CD14-positive monocyte (primary cell): ENCODE data around the gene PRKAR1B. TPM values are rescaled to one million over a fixed set of nuclear protein-coding genes. Genes with fewer than 3 reads are reported as not detected.

ENCODE experiments used
- DNase-seq, 3 donors: peaks; one replicate each; pipeline ENCODE4 v3.0.0-alpha.2; 2011 to 2022
- H2AFZ ChIP-seq: 2 replicates; pipeline ENCODE4 v1.6.0; 2012; ENCODE audit warnings: mild to moderate bottlenecking, low read depth, low read length, inconsistent platforms; ENCODE audit not compliant: insufficient read depth, poor library complexity, severe bottlenecking
- H3K27ac ChIP-seq, 2 donors: 1 replicate in 1 of 2; 2 replicates in 1 of 2; pipeline ENCODE4 v1.5.1; 2012 to 2013; ENCODE audit warnings: low read length in 2 of 2, control low read depth in 1 of 2, inconsistent platforms in 1 of 2, low read depth in 1 of 2, mild to moderate bottlenecking in 1 of 2
- H3K27me3 ChIP-seq, 2 donors: one replicate each; pipeline versions ENCODE4 v1.6.0 to v1.6.1; 2011 to 2013; ENCODE audit warnings: low read length in 2 of 2; ENCODE audit not compliant: control insufficient read depth in 2 of 2, insufficient read depth in 2 of 2
- H3K36me3 ChIP-seq, 2 donors: replicated peaks in 1 of 2; 1 replicate in 1 of 2; 2 replicates in 1 of 2; pipeline versions ENCODE4 v1.5.1 to v1.6.1; 2012 to 2013; ENCODE audit warnings: low read length in 2 of 2, control low read depth in 1 of 2, inconsistent platforms in 1 of 2, mild to moderate bottlenecking in 1 of 2; ENCODE audit not compliant: insufficient read depth in 2 of 2, control insufficient read depth in 1 of 2
- H3K4me1 ChIP-seq, 2 donors: 1 replicate in 1 of 2; 2 replicates in 1 of 2; pipeline versions ENCODE4 v1.5.1 to v1.6.1; 2012 to 2013; ENCODE audit warnings: low read length in 2 of 2, control low read depth in 1 of 2, inconsistent platforms in 1 of 2, mild to moderate bottlenecking in 1 of 2, moderate library complexity in 1 of 2; ENCODE audit not compliant: insufficient read depth in 2 of 2, control insufficient read depth in 1 of 2
- H3K4me2 ChIP-seq: replicated peaks from 2 replicates; pipeline ENCODE3; 2012; ENCODE audit warnings: low read length, moderate library complexity, mild to moderate bottlenecking; ENCODE audit not compliant: poor library complexity, severe bottlenecking; ENCODE audit errors: extremely low read depth
- H3K4me3 ChIP-seq, 3 experiments: fragments of 200-600 bp in 1 of 3; sonication (generic) in 1 of 3; replicated peaks in 1 of 3; 1 replicate in 2 of 3; 2 replicates in 1 of 3; pipeline ENCODE4 v1.5.1; 2011 to 2013; ENCODE audit warnings: low read length in 3 of 3, mild to moderate bottlenecking in 3 of 3, control low read depth in 2 of 3, low read depth in 2 of 3, inconsistent platforms in 1 of 3, moderate library complexity in 1 of 3
- H3K79me2 ChIP-seq: 2 replicates; pipeline ENCODE4 v1.6.0; 2012; ENCODE audit warnings: mild to moderate bottlenecking, control low read depth, inconsistent platforms, low read length, moderate library complexity; ENCODE audit not compliant: insufficient read depth
- H3K9ac ChIP-seq: 2 replicates; pipeline ENCODE4 v1.6.0; 2017; ENCODE audit warnings: low read length, mild to moderate bottlenecking; ENCODE audit not compliant: insufficient read depth, poor library complexity, severe bottlenecking
- H3K9me3 ChIP-seq, 2 donors: replicated peaks in 1 of 2; 1 replicate in 1 of 2; 2 replicates in 1 of 2; pipeline versions ENCODE4 v1.5.1 to v1.6.1; 2012 to 2013; ENCODE audit warnings: low read length in 2 of 2, control low read depth in 1 of 2; ENCODE audit not compliant: control insufficient read depth in 1 of 2, insufficient read depth in 1 of 2
- H4K20me1 ChIP-seq: 2 replicates; pipeline ENCODE4 v1.6.0; 2012; ENCODE audit warnings: mild to moderate bottlenecking, low read length, control low read depth, moderate library complexity; ENCODE audit not compliant: insufficient read depth
- H3K27ac Mint-ChIP-seq, 7 donors: one replicate each; pipeline ENCODE4 v1.8.0; 2020; ENCODE audit warnings: mild to moderate bottlenecking in 7 of 7, mixed read lengths in 7 of 7, moderate library complexity in 6 of 7, inconsistent platforms in 2 of 7
- H3K27me3 Mint-ChIP-seq, 3 donors: one replicate each; pipeline ENCODE4 v1.8.0; 2021 to 2022; ENCODE audit warnings: low read depth in 3 of 3, mild to moderate bottlenecking in 3 of 3, mixed read lengths in 3 of 3, moderate library complexity in 3 of 3, inconsistent platforms in 1 of 3
- H3K36me3 Mint-ChIP-seq, 2 donors: one replicate each; pipeline ENCODE4 v1.8.0; 2020; ENCODE audit warnings: mixed read lengths in 2 of 2, inconsistent platforms in 1 of 2, mild to moderate bottlenecking in 1 of 2
- H3K4me1 Mint-ChIP-seq: one replicate; pipeline ENCODE4 v1.8.0; 2020; ENCODE audit warnings: mild to moderate bottlenecking, mixed read lengths
- H3K4me3 Mint-ChIP-seq, 2 donors: one replicate each; pipeline ENCODE4 v1.8.0; 2020; ENCODE audit warnings: mild to moderate bottlenecking in 2 of 2, mixed read lengths in 2 of 2, moderate library complexity in 1 of 2
- H3K9me3 Mint-ChIP-seq, 7 donors: one replicate each; pipeline ENCODE4 v1.8.0; 2020 to 2022; ENCODE audit warnings: mixed read lengths in 7 of 7, mild to moderate bottlenecking in 6 of 7, moderate library complexity in 6 of 7, inconsistent platforms in 2 of 7
- CTCF ChIP-seq: fragments of 200-600 bp; IDR thresholded peaks from one replicate; pipeline ENCODE4 v1.8.0; 2022; ENCODE audit warnings: antibody characterized with exemption, mild to moderate bottlenecking
- WGBS: methylation state at CpG from one replicate; pipeline ENCODE4 v1.1.5; 2013; ENCODE audit warnings: missing lambda C conversion rate; ENCODE audit not compliant: insufficient coverage; 5-methylcytosine and 5-hydroxymethylcytosine counted together
- intact Hi-C, 2 donors: fragments of 100-400 bp; cut with micrococcal nuclease; formaldehyde crosslinking; loops; one replicate each; pipeline versions ENCODE4 v1.15.0 to v1.15.1; 2023
- polyA plus RNA-seq, 3 donors: library from polyadenylated mRNA; depleted of rRNA in 1 of 3; unstranded in 2 of 3; stranded (reverse) in 1 of 3; fragments of 300-500 nt in 2 of 3; fragments of >200 nt in 1 of 3; fragmentation: Illumina TruSeq in 2 of 3; gene quantifications; 1 replicate in 2 of 3; 2 replicates in 1 of 3; pipeline ENCODE4 v1.2.3, GENCODE V29; 2012 to 2021

Gene PRKAR1B
- polyA plus RNA-seq, 3 donors, result 0.94 to 2.1 (median 1.1) TPM

- Histone ChIP-seq H3K4me1 (no peaks in the 10 kb centered on the region), H3K27me3 (no peaks in the 10 kb centered on the region), H4K20me1 (no peaks in the 10 kb centered on the region), H3K36me3 (no peaks in the 10 kb centered on the region), H2AFZ (no peak overlapping the region), H3K9ac (no peak overlapping the region), H3K4me3 (no peak overlapping the region), H3K4me2 (no peak overlapping the region), H3K79me2 (no peaks in the 10 kb centered on the region), H3K9me3 (peaks cover 0 to 8% of the 10 kb centered on the region in 2 donors), H3K27ac (no peak overlapping the region)
- DNase-seq, result no peak
- intact Hi-C loops, result no loop called here
- Mint-ChIP-seq H3K4me3 (no peak overlapping the region), H3K27me3 (peaks cover 0 to 6% (median 3%) of the 10 kb centered on the region in 3 donors), H3K4me1 (peaks cover 2% of the 10 kb centered on the region), H3K27ac (no peak overlapping the region), H3K36me3 (no peaks in the 10 kb centered on the region), H3K9me3 (peaks cover 9 to 31% (median 18%) of the 10 kb centered on the region in 7 donors)
- no peak for TF ChIP-seq CTCF
- WGBS, result 96% methylated on average over 15 of the region's 17 CpGs
These were observed 27.5 kb downstream of the PRKAR1B start for GRCh38 chr7:699476-700170.

- DNase-seq, result no peak
- Histone ChIP-seq H3K4me2 (no peak overlapping the region), H3K27ac (no peak overlapping the region), H3K4me1 (no peaks in the 10 kb centered on the region), H3K9me3 (peaks cover 0 to 15% of the 10 kb centered on the region in 2 donors), H3K27me3 (no peaks in the 10 kb centered on the region), H2AFZ (no peak overlapping the region), H4K20me1 (no peaks in the 10 kb centered on the region), H3K4me3 (no peak overlapping the region), H3K79me2 (no peaks in the 10 kb centered on the region), H3K9ac (no peak overlapping the region), H3K36me3 (no peaks in the 10 kb centered on the region)
- WGBS, result 97% methylated on average over 17 of the region's 23 CpGs
- H3K36me3 Mint-ChIP-seq, result no peaks in the 10 kb centered on the region
- H3K9me3 Mint-ChIP-seq, result peaks cover 9 to 28% (median 21%) of the 10 kb centered on the region in 7 donors
- no peak overlapping the region for H3K4me3 Mint-ChIP-seq
- peaks cover 0 to 6% (median 3%) of the 10 kb centered on the region in 3 donors for H3K27me3 Mint-ChIP-seq
- TF ChIP-seq CTCF, result no peak
- intact Hi-C loops, result no loop called here
- peak overlapping the region in 1 of 7 donors; percentile 37 for H3K27ac Mint-ChIP-seq
- H3K4me1 Mint-ChIP-seq, result peaks cover 2% of the 10 kb centered on the region
These were observed 28.3 kb downstream of the PRKAR1B start for GRCh38 chr7:698515-699475.
